HG02763 (cell line): ENCODE measurements around the gene STAT5A.
"Not testable (repeated sequence)": the region's sequence is repeated elsewhere in the genome, so short reads cannot be mapped to it uniquely, and the experiment has no call there.

Experiments used
- ATAC-seq: cut with Tn5 transposase; IDR thresholded peaks from one replicate; pipeline ENCODE4 v1.9.1; 2021; ENCODE audit warnings: mild to moderate bottlenecking, moderate library complexity; ENCODE audit not compliant: unreplicated experiment

STAT5A gene

GRCh38 chr17:42359133-42359532, 70.8 kb downstream of the STAT5A start:
- no peak for ATAC-seq

GRCh38 chr17:42360388-42360787, 72.1 kb downstream of the STAT5A start:
- not testable (repeated sequence) for ATAC-seq
